Neural cell (in vitro differentiated cells): Measurements from ENCODE around the gene AFF3.

Source experiments
- CTCF ChIP-seq: fragments of 450-650 bp; IDR thresholded peaks from 2 replicates; pipeline ENCODE4 v1.5.1; 2014; ENCODE audit warnings: antibody characterized with exemption, mild to moderate bottlenecking, moderate library complexity; ENCODE audit not compliant: poor library complexity, severe bottlenecking
- POLR2AphosphoS5 ChIP-seq: IDR thresholded peaks from 2 replicates; pipeline ENCODE4 v1.6.1; 2012
- RAD21 ChIP-seq: fragments of 450-650 bp; conservative IDR thresholded peaks from 2 replicates; pipeline ENCODE4 v1.6.1; 2014; ENCODE audit warnings: antibody characterized with exemption, mild to moderate bottlenecking, moderate library complexity

DNA sequence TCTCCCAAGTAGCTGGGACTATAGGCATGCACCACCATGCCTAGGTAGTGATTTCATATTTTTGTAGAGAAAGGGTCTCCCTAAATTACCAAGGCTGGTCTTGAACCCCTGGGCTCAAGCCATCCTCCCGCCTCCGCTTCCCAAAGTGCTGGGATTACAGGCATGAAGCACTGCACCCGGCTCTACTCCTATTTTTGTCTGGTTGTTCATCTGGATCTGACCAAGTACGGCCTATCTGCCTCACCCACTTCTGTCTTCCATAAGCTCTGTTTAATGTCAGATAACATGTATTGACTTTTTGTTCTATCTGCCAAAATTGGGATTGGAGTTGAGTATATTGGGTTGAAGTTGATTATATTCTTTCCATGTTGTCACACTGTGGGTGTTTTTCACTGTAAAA is 198.4 kb downstream of the AFF3 start:
- TF ChIP-seq POLR2AphosphoS5 (no peak), CTCF (no peak), RAD21 (no peak)
